Measurements from ENCODE around the gene PCSK1N.

DNA sequence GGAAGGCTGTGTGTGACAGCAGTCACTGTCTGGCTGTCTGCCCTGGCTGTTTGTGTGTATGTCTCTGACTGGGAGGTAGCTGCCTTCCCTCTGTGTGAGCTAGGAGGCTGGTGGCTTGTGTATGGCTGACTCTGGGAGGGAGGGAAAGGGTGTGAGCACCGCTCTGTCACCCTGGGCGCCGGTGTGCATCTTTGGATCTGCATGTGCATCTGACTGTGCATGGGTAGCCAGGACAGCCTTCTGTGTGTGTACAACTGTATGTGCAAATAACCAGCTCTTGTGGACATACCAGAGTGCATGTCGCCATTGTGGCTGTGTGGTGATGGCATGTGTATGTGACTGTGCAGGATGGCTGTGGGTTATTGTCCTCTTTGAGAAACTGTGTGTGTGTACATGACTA is 16.5 kb downstream of the PCSK1N start:
- TF ChIP-seq CTCF (IDR thresholded peaks at IDR 0.05) (no peak), POLR2A (IDR thresholded peaks at IDR 0.05) (no peak)

All from uterus (tissue), 2 donors.